Hepatocyte (in vitro differentiated cells): ENCODE data around the gene KIF26B.

Experiments
- CTCF ChIP-seq: fragments of 200-600 bp; sonication (generic); IDR thresholded peaks from 2 replicates; pipeline ENCODE4 v1.5.1; 2016; ENCODE audit warnings: antibody characterized with exemption, mild to moderate bottlenecking; ENCODE audit not compliant: poor library complexity
- EZH2 ChIP-seq: fragments of 200-600 bp; sonication (generic); IDR thresholded peaks from 2 replicates; pipeline ENCODE4 v1.6.1; 2016; ENCODE audit warnings: antibody characterized with exemption, mild to moderate bottlenecking, borderline replicate concordance

DNA sequence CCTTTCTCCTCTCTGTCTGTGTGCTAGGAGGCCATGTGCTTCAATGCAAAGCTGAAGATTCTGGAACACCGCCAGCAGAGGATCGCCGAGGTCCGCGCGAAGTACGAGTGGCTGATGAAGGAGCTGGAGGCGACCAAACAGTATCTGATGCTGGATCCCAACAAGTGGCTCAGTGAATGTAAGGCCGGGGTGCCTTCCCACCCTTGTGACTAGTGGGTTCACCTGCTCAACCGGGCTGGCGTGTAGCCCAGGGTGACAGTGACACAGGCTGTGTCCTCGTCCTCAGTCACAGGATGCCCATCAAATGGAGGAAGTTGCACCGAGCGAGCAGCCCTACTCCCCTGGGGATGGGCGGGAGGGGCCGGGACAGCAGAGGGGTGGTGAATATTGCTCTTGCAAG lies 544.1 kb downstream of the KIF26B start:
- no peak for TF ChIP-seq CTCF
- TF ChIP-seq EZH2, result no peak
